ENCODE data around the gene FAM98A. TPM values are rescaled to one million over a fixed set of nuclear protein-coding genes. Genes with fewer than 3 reads are reported as not detected.

Gene FAM98A
- total and polyA plus RNA-seq, 10 of the 15 experiments (the other 5 are each of a cell fraction or from before 2014, with no cell fraction given) = 29.7 to 231 (median 80.2) TPM

GRCh38 chr2:33559328-33559727 lies 39.8 kb downstream of the FAM98A start:
- no peak overlapping the region for H2AFZ ChIP-seq (ENCODE audit: control insufficient read depth, low read depth, low read length)
- H3K27me3 ChIP-seq (replicated peaks in 1 of 2; ENCODE audit: control insufficient read depth in 2 of 2, insufficient read depth in 2 of 2, low read length in 1 of 2) = no peaks in the 10 kb centered on the region
- 100% methylated on average over 3 of the region's 3 CpGs for WGBS (ENCODE audit: insufficient coverage, insufficient replicate concordance, low lambda C conversion rate, missing lambda C conversion rate)
- no peak for DNase-seq (ENCODE audit: low read depth, low spot score)
- H3K9ac ChIP-seq (ENCODE audit: control insufficient read depth, insufficient read depth, low read length) = no peak overlapping the region
- ChIA-PET POLR2A (no interaction called here), CTCF (interaction anchor here (1.4 kb wide), 1 partner anchor 80 kb away, joined by 4 read pairs; no protein-coding TSS in a partner anchor), SMC1A (ENCODE audit: uncharacterized antibody, unreplicated experiment) (no interaction called here), RAD21 (ENCODE audit: unreplicated experiment) (no interaction called here)
- no peak for ATAC-seq
- BruUV-seq (replicated peaks) = no TSS peak
- TF ChIP-seq, protein P1, sequence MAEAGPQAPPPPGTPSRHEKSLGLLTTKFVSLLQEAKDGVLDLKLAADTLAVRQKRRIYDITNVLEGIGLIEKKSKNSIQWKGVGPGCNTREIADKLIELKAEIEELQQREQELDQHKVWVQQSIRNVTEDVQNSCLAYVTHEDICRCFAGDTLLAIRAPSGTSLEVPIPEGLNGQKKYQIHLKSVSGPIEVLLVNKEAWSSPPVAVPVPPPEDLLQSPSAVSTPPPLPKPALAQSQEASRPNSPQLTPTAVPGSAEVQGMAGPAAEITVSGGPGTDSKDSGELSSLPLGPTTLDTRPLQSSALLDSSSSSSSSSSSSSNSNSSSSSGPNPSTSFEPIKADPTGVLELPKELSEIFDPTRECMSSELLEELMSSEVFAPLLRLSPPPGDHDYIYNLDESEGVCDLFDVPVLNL (IDR thresholded peaks at IDR 0.05; ENCODE audit: low read depth, low read length) = no peak
- no peak for TF ChIP-seq ZZZ3 (IDR thresholded peaks at IDR 0.05; ENCODE audit: control insufficient read depth, insufficient read length, low read depth)
- no peak overlapping the region for H3K4me2 ChIP-seq (ENCODE audit: control insufficient read depth, insufficient read depth)
- no peaks in the 10 kb centered on the region for H3K4me1 ChIP-seq (ENCODE audit: control insufficient read depth, insufficient read depth, low read length)
- no peaks in the 10 kb centered on the region for H3K79me2 ChIP-seq (ENCODE audit: control insufficient read depth, insufficient read depth, low read length)
- H3K9me3 ChIP-seq (replicated peaks; ENCODE audit: control insufficient read depth, insufficient read depth, low read length) = no peaks in the 10 kb centered on the region
- H3K36me3 ChIP-seq (ENCODE audit: control insufficient read depth in 2 of 2, insufficient read depth in 2 of 2, low read length in 1 of 2) = peaks cover 3 to 48% of the 10 kb centered on the region in 2 experiments
- no peak overlapping the region for H3K27ac ChIP-seq (ENCODE audit: control insufficient read depth, insufficient read depth)
- no peak for FAIRE-seq
- H4K20me1 ChIP-seq (ENCODE audit: control insufficient read depth, insufficient read depth) = no peaks in the 10 kb centered on the region
- intact Hi-C loops (cut with micrococcal nuclease; ENCODE audit: unreplicated experiment) (no loop called here), in situ Hi-C loops (cut with MboI) (no loop called here)
- no peak overlapping the region for H3K4me3 ChIP-seq

GRCh38 chr2:33555681-33556080 lies 43.4 kb downstream of the FAM98A start:
- DNase-seq (ENCODE audit: low read depth, low spot score) = no peak
- no peak overlapping the region for H2AFZ ChIP-seq (ENCODE audit: control insufficient read depth, low read depth, low read length)
- no peaks in the 10 kb centered on the region for H4K20me1 ChIP-seq (ENCODE audit: control insufficient read depth, insufficient read depth)
- no peak overlapping the region for H3K4me3 ChIP-seq
- H3K36me3 ChIP-seq (ENCODE audit: control insufficient read depth in 2 of 2, insufficient read depth in 2 of 2, low read length in 1 of 2) = peaks cover 4 to 52% of the 10 kb centered on the region in 2 experiments
- H3K4me2 ChIP-seq (ENCODE audit: control insufficient read depth, insufficient read depth) = no peak overlapping the region
- intact Hi-C loops (cut with micrococcal nuclease; ENCODE audit: unreplicated experiment) = no loop called here
- no peaks in the 10 kb centered on the region for H3K79me2 ChIP-seq (ENCODE audit: control insufficient read depth, insufficient read depth, low read length)
- POLR2A ChIA-PET = no interaction called here
- SMC1A ChIA-PET (ENCODE audit: uncharacterized antibody, unreplicated experiment) = interaction anchor here (0.9 to 2.9 kb wide), 5 partner anchors 10 to 80 kb away, joined by 3 to 11 read pairs (median 4); partner anchors contain the start of gene RASGRP3
- in situ Hi-C loops (cut with MboI) = no loop called here
- no peak overlapping the region for H3K27ac ChIP-seq (ENCODE audit: control insufficient read depth, insufficient read depth)
- no peaks in the 10 kb centered on the region for H3K27me3 ChIP-seq (replicated peaks in 1 of 2; ENCODE audit: control insufficient read depth in 2 of 2, insufficient read depth in 2 of 2, low read length in 1 of 2)
- H3K9ac ChIP-seq (ENCODE audit: control insufficient read depth, insufficient read depth, low read length) = no peak overlapping the region
- BruUV-seq (replicated peaks) = no TSS peak
- CTCF ChIA-PET = interaction anchor here (0.6 to 1.6 kb wide), 3 partner anchors 27 to 230 kb away, joined by 3 to 7 read pairs (median 4); no protein-coding TSS in a partner anchor
- WGBS (ENCODE audit: insufficient coverage, insufficient replicate concordance, low lambda C conversion rate, missing lambda C conversion rate) = 95% methylated on average over 3 of the region's 3 CpGs
- no peak for FAIRE-seq
- RAD21 ChIA-PET (ENCODE audit: unreplicated experiment) = no interaction called here
- no peaks in the 10 kb centered on the region for H3K9me3 ChIP-seq (replicated peaks; ENCODE audit: control insufficient read depth, insufficient read depth, low read length)
- no peak for ATAC-seq
- H3K4me1 ChIP-seq (ENCODE audit: control insufficient read depth, insufficient read depth, low read length) = no peaks in the 10 kb centered on the region
- TF ChIP-seq ZBED1 (IDR thresholded peaks at IDR 0.05; ENCODE audit: borderline replicate concordance) (no peak), ZBTB33 (IDR thresholded peaks at IDR 0.05) (no peak), PRDM15 (CRISPR knock-in tag; IDR thresholded peaks at IDR 0.05) (no peak), PAX5 (IDR thresholded peaks at IDR 0.05; ENCODE audit: borderline replicate concordance, low read depth, low read length) (no peak), MYB (IDR thresholded peaks at IDR 0.05; ENCODE audit: borderline replicate concordance, low read depth, low read length) (no peak), RB1 (IDR thresholded peaks at IDR 0.05; ENCODE audit: borderline replicate concordance) (no peak)
- TF ChIP-seq, protein P2, sequence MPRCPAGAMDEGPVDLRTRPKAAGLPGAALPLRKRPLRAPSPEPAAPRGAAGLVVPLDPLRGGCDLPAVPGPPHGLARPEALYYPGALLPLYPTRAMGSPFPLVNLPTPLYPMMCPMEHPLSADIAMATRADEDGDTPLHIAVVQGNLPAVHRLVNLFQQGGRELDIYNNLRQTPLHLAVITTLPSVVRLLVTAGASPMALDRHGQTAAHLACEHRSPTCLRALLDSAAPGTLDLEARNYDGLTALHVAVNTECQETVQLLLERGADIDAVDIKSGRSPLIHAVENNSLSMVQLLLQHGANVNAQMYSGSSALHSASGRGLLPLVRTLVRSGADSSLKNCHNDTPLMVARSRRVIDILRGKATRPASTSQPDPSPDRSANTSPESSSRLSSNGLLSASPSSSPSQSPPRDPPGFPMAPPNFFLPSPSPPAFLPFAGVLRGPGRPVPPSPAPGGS (IDR thresholded peaks at IDR 0.05; ENCODE audit: borderline replicate concordance, insufficient read depth, low read depth, low read length, poor library complexity, severe bottlenecking) = no peak
